ENCODE results near the gene KRT32. TPM values are rescaled to one million over a fixed set of nuclear protein-coding genes. Genes with fewer than 3 reads are reported as not detected.

KRT32 gene
- total RNA-seq, 2 experiments from 2014 or later, result not detected

DNA sequence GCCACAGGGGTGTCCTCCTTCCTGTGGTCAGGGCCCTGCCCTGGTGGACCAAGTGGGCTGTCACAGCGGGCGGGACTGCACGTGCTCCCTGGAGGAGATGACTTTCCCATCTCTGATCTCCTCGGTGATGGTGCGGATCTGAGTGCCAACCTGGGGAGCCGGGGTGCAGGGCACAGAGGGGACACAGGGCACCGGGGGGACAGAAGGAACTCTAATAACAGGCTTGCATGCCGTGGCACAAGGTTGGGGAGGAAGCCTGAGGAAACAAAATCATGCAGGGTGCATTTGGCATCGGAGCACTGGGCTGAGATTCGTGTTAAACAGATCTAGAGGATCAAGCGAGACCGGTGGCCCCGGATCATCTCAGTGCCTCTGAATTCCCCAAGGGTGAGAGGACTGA is 19.1 kb upstream of the KRT32 start:
- no peak overlapping the region for H3K27ac ChIP-seq (ENCODE audit: low read depth in 1 of 2, low read length in 2 of 2)
- ATAC-seq (ENCODE audit: poor library complexity) (no peak), DNase-seq (no peak)
- POLR2A ChIA-PET, result no interaction called here
- H3K4me1 Mint-ChIP-seq (ENCODE audit: low read depth), result no peaks in the 10 kb centered on the region
- H3K36me3 ChIP-seq (ENCODE audit: insufficient read depth, low read length), result no peaks in the 10 kb centered on the region
- H3K4me1 ChIP-seq (ENCODE audit: insufficient read depth, low read length), result peaks cover 12% of the 10 kb centered on the region
- no peaks in the 10 kb centered on the region for H3K36me3 Mint-ChIP-seq (ENCODE audit: low read depth)
- H3K27ac Mint-ChIP-seq, result no peak overlapping the region
- TF ChIP-seq, protein P1, sequence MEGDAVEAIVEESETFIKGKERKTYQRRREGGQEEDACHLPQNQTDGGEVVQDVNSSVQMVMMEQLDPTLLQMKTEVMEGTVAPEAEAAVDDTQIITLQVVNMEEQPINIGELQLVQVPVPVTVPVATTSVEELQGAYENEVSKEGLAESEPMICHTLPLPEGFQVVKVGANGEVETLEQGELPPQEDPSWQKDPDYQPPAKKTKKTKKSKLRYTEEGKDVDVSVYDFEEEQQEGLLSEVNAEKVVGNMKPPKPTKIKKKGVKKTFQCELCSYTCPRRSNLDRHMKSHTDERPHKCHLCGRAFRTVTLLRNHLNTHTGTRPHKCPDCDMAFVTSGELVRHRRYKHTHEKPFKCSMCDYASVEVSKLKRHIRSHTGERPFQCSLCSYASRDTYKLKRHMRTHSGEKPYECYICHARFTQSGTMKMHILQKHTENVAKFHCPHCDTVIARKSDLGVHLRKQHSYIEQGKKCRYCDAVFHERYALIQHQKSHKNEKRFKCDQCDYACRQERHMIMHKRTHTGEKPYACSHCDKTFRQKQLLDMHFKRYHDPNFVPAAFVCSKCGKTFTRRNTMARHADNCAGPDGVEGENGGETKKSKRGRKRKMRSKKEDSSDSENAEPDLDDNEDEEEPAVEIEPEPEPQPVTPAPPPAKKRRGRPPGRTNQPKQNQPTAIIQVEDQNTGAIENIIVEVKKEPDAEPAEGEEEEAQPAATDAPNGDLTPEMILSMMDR (IDR thresholded peaks at IDR 0.05), result no peak
- intact Hi-C loops (cut with DNase I, micrococcal nuclease), result no loop called here
- CTCF ChIA-PET, result no interaction called here
- H3K4me3 ChIP-seq (ENCODE audit: low read length), result no peak overlapping the region
- no peak overlapping the region for H3K4me3 Mint-ChIP-seq
- H3K27me3 Mint-ChIP-seq, result no peaks in the 10 kb centered on the region
- H3K9me3 ChIP-seq (ENCODE audit: control insufficient read depth in 1 of 2, insufficient read depth in 1 of 2, low read length in 2 of 2), result no peaks in the 10 kb centered on the region
- H3K9me3 Mint-ChIP-seq, result no peaks in the 10 kb centered on the region
- H3K27me3 ChIP-seq (ENCODE audit: control insufficient read depth in 1 of 2, insufficient read depth in 2 of 2, low read length in 2 of 2), result peaks cover 0 to 2% of the 10 kb centered on the region in 2 experiments

DNA sequence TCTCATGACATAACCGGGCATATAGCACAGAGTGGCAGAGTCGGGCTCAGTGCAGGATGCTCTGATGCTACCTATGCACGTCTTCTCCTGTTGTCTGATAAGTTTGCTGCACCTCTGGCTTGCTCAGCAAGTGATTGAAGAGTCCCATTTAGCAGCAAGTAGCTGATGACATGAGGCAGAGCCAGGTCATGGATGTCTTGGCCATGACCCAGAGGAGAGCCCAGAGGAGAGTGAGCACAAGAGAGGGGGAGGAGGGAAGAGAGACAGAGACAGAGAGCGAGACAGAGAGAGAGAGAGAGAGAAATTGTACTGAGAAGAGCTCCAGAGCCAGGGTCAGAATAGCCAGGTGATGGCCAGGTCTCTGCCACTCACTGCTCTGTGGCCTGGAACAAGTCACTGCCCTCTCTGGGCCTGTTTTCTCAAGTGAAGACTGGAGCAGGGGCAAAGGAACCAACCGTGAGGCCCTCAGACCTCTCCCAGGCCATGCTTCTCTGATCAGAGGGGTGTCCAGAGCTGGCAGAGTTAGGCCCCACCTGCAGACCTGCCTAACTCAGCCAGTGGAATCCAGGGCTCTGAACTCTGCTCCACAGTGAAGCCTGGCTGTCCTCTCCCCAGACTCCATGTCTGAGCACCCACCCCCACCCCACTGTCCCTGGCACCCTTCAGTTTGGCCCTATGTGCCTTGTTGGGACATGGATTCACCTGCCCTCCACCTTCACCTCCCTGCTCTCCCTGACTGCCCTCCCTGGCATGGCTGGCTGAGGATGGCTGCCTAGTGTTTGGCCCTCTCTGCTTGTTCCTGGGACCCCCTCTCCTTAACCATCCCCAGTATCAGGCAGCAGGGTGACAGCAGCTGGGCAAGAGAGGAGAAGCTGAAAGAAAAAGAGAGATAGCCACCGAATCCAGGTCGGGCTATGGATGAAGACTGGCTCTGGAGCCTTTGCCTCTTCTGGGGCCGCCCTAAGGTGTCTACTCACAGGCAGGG is 18.0 kb upstream of the KRT32 start:
- peaks cover 5% of the 10 kb centered on the region for H3K4me1 ChIP-seq (ENCODE audit: insufficient read depth, low read length)
- Mint-ChIP-seq H3K27me3 (no peaks in the 10 kb centered on the region), H3K36me3 (ENCODE audit: low read depth) (no peaks in the 10 kb centered on the region), H3K27ac (no peak overlapping the region), H3K4me3 (no peak overlapping the region), H3K9me3 (no peaks in the 10 kb centered on the region), H3K4me1 (ENCODE audit: low read depth) (no peaks in the 10 kb centered on the region)
- intact Hi-C loops (cut with DNase I, micrococcal nuclease), result no loop called here
- no peaks in the 10 kb centered on the region for H3K36me3 ChIP-seq (ENCODE audit: insufficient read depth, low read length)
- H3K9me3 ChIP-seq (ENCODE audit: control insufficient read depth in 1 of 2, insufficient read depth in 1 of 2, low read length in 2 of 2), result no peaks in the 10 kb centered on the region
- POLR2A ChIA-PET, result interaction anchor here (0.6 kb wide), 1 partner anchor 1666 kb away, joined by 3 read pairs; no protein-coding TSS in a partner anchor
- DNase-seq (no peak), ATAC-seq (ENCODE audit: poor library complexity) (no peak)
- H3K27ac ChIP-seq (ENCODE audit: low read depth in 1 of 2, low read length in 2 of 2), result no peak overlapping the region
- TF ChIP-seq, protein P1 (IDR thresholded peaks at IDR 0.05), result no peak
- CTCF ChIA-PET, result no interaction called here
- no peak overlapping the region for H3K4me3 ChIP-seq (ENCODE audit: low read length)
- H3K27me3 ChIP-seq (ENCODE audit: control insufficient read depth in 1 of 2, insufficient read depth in 2 of 2, low read length in 2 of 2), result peaks cover 0 to 2% of the 10 kb centered on the region in 2 experiments

DNA sequence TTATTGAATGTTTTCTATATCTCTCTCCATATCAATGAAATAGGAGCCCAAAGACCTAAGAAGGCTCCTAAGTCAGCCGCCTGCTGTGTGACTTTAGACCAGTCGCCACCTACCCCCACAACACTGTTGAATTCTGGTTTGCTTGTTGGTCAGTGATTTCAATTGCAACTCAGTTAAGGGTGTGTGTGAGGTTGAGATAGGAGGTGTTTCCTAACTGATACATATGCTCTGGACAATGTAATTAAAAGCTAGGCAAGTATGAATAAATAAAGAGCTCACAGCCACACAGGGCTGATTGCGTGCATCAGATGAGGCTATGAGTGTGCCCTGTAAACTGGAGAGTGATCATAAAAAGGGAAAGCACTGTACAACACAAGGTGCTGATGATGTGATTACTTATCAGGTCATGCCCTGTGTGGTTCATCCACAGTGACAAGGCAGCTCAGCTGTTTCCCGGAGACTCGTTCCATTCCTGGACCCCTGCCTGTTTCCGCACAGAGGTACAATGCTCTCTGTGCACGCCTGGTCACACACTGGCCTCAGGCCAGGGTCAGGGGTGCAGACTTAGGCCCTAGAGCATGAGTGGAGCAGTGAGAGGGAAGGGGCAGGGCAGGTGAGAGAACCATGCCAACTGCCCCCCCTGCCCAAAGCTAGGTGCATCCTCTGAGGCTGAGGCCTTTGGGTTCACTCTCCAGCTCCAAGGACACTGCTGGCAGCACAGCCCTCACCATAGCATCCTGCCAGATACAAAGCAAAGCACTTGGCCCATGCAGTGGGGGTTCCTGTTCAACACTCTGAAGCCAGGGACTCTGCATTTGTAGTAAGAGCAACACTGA is 17.0 kb upstream of the KRT32 start:
- intact Hi-C loops (cut with DNase I, micrococcal nuclease), result no loop called here
- POLR2A ChIA-PET, result interaction anchor here (0.6 kb wide), 1 partner anchor 1665 kb away, joined by 3 read pairs; no protein-coding TSS in a partner anchor

More for the DNA sequence above, 17.0 kb upstream of the KRT32 start:
- Histone ChIP-seq H3K4me3 (ENCODE audit: low read length) (no peak overlapping the region), H3K4me1 (ENCODE audit: insufficient read depth, low read length) (no peaks in the 10 kb centered on the region), H3K9me3 (ENCODE audit: control insufficient read depth in 1 of 2, insufficient read depth in 1 of 2, low read length in 2 of 2) (no peaks in the 10 kb centered on the region), H3K27me3 (ENCODE audit: control insufficient read depth in 1 of 2, insufficient read depth in 2 of 2, low read length in 2 of 2) (peaks cover 0 to 2% of the 10 kb centered on the region in 2 experiments), H3K27ac (ENCODE audit: low read depth in 1 of 2, low read length in 2 of 2) (no peak overlapping the region), H3K36me3 (ENCODE audit: insufficient read depth, low read length) (no peaks in the 10 kb centered on the region)
- Mint-ChIP-seq H3K36me3 (ENCODE audit: low read depth) (no peaks in the 10 kb centered on the region), H3K4me3 (no peak overlapping the region), H3K27ac (no peak overlapping the region), H3K9me3 (no peaks in the 10 kb centered on the region), H3K27me3 (no peaks in the 10 kb centered on the region), H3K4me1 (ENCODE audit: low read depth) (no peaks in the 10 kb centered on the region)
- DNase-seq (no peak), ATAC-seq (ENCODE audit: poor library complexity) (no peak)
- CTCF ChIA-PET, result no interaction called here
- TF ChIP-seq, protein P1 (IDR thresholded peaks at IDR 0.05), result no peak
